GM18505 (cell line): ENCODE results near the gene GMDS.

ENCODE experiments used
- ATAC-seq: cut with Tn5 transposase; IDR thresholded peaks from one replicate; pipeline ENCODE4 v1.9.1; 2021; ENCODE audit not compliant: unreplicated experiment
- POLR2A ChIP-seq: IDR thresholded peaks from 4 replicates; pipeline ENCODE4 v1.6.1; 2011; ENCODE audit warnings: borderline replicate concordance; ENCODE audit not compliant: insufficient read depth, insufficient read length; ENCODE audit errors: extremely low read depth

The GMDS gene

GRCh38 chr6:2026133-2026532 lies 219.3 kb downstream of the GMDS start:
- ATAC-seq, result no peak
- no peak for TF ChIP-seq POLR2A

GRCh38 chr6:2021713-2022125 lies 223.7 kb downstream of the GMDS start:
- no peak for ATAC-seq
- TF ChIP-seq POLR2A, result no peak

- no peak for ATAC-seq
- TF ChIP-seq POLR2A, result no peak
Observed at GRCh38 chr6:2020909-2021308, 224.5 kb downstream of the GMDS start.

GRCh38 chr6:2019051-2019450 lies 226.4 kb downstream of the GMDS start:
- no peak for ATAC-seq
- TF ChIP-seq POLR2A, result no peak

GRCh38 chr6:2016040-2016439 lies 229.4 kb downstream of the GMDS start:
- no peak for TF ChIP-seq POLR2A
- no peak for ATAC-seq

GRCh38 chr6:2008383-2008976 lies 236.9 kb downstream of the GMDS start:
- TF ChIP-seq POLR2A, result no peak
- no peak for ATAC-seq

- TF ChIP-seq POLR2A, result no peak
- no peak for ATAC-seq
Observed at GRCh38 chr6:2007165-2007564, 238.2 kb downstream of the GMDS start.

- no peak for ATAC-seq
Observed at GRCh38 chr6:2004888-2005287, 240.5 kb downstream of the GMDS start.

GRCh38 chr6:2000962-2001361 lies 244.4 kb downstream of the GMDS start:
- ATAC-seq, result no peak
- no peak for TF ChIP-seq POLR2A

More at GRCh38 chr6:2004888-2005287, 240.5 kb downstream of the GMDS start:
- TF ChIP-seq POLR2A, result no peak

GRCh38 chr6:1997702-1998101 lies 247.7 kb downstream of the GMDS start:
- no peak for TF ChIP-seq POLR2A
- no peak for ATAC-seq

- ATAC-seq, result no peak
- no peak for TF ChIP-seq POLR2A
Observed at GRCh38 chr6:1995636-1996035, 249.8 kb downstream of the GMDS start.

- TF ChIP-seq POLR2A, result no peak
- ATAC-seq, result no peak
Observed at GRCh38 chr6:1993042-1993441, 252.4 kb downstream of the GMDS start.

GRCh38 chr6:1991332-1991878 lies 254.0 kb downstream of the GMDS start:
- no peak for ATAC-seq
- TF ChIP-seq POLR2A, result no peak

- TF ChIP-seq POLR2A, result no peak
- no peak for ATAC-seq
Observed at GRCh38 chr6:1988843-1989242, 256.6 kb downstream of the GMDS start.

GRCh38 chr6:1987640-1988039 lies 257.8 kb downstream of the GMDS start:
- ATAC-seq, result no peak
- no peak for TF ChIP-seq POLR2A

GRCh38 chr6:1986454-1987243 lies 258.8 kb downstream of the GMDS start:
- no peak for ATAC-seq

More at GRCh38 chr6:1986454-1987243, 258.8 kb downstream of the GMDS start:
- TF ChIP-seq POLR2A, result no peak
